Measurements from ENCODE around the gene ITGB1BP1. TPM values are rescaled to one million over a fixed set of nuclear protein-coding genes. Genes with fewer than 3 reads are reported as not detected.

ITGB1BP1 gene
- total and polyA plus RNA-seq, 9 of the 15 experiments (the other 6 are each of a cell fraction or from before 2014, with no cell fraction given) = 37.8 to 95.3 (median 50.4) TPM

GRCh38 chr2:9374071-9374730 is 49.1 kb downstream of the ITGB1BP1 start:
- BruUV-seq (replicated peaks) = no TSS peak

More at GRCh38 chr2:9374071-9374730, 49.1 kb downstream of the ITGB1BP1 start:
- peaks cover 2 to 45% of the 10 kb centered on the region in 2 experiments; a peak in 4 of 5 replicates for H3K27me3 ChIP-seq (ENCODE audit: control insufficient read depth in 2 of 2, insufficient read depth in 2 of 2, low read length in 2 of 2)
- intact Hi-C loops (cut with micrococcal nuclease) = no loop called here
- H3K9ac ChIP-seq (ENCODE audit: insufficient read depth in 1 of 2, low read depth in 2 of 2, low read length in 2 of 2) = no peak overlapping the region
- no peaks in the 10 kb centered on the region for H3K9me1 ChIP-seq (ENCODE audit: control insufficient read depth, insufficient read depth, low read length)
- TF ChIP-seq ZBTB33 (CRISPR knock-in tag; IDR thresholded peaks at IDR 0.05) = 0 out of 2 replicates have a peak, but pooled peaks have one; percentile 37
- TF ChIP-seq NCOA4 (IDR thresholded peaks at IDR 0.05; ENCODE audit: partially characterized antibody) = no peak
- TF ChIP-seq GTF2A2 (tag; IDR thresholded peaks at IDR 0.05) = no peak
- WGBS (ENCODE audit: insufficient coverage, low coverage, missing lambda C conversion rate) = 58% methylated on average over 18 of the region's 18 CpGs
- no peaks in the 10 kb centered on the region for H3K79me2 ChIP-seq (ENCODE audit: control insufficient read depth, insufficient read depth, low read length)
- POLR2A ChIA-PET = no interaction called here
- no peaks in the 10 kb centered on the region for H3K9me3 ChIP-seq (replicated peaks; ENCODE audit: control insufficient read depth, insufficient read depth, low read depth, low read length)
- no peak overlapping the region for H3K4me2 ChIP-seq (ENCODE audit: insufficient read depth, low read length)
- no peaks in the 10 kb centered on the region for H3K4me1 ChIP-seq (replicated peaks in 1 of 2; ENCODE audit: control insufficient read depth in 2 of 2, insufficient read depth in 2 of 2, low read length in 2 of 2)
- H3K4me3 ChIP-seq = no peak overlapping the region
- ATAC-seq (no peak), DNase-seq (ENCODE audit: extremely low read depth in 1 of 4, low spot score in 3 of 4) (no peak), FAIRE-seq (no peak)
- no peaks in the 10 kb centered on the region for H4K20me1 ChIP-seq (replicated peaks; ENCODE audit: control insufficient read depth, insufficient read depth, low read length)
- CTCF ChIA-PET (ENCODE audit: low intra/inter-chr PET ratio) = no interaction called here
- H3K27ac ChIP-seq (ENCODE audit: extremely low read depth, low read depth, low read length) = no peak overlapping the region
- H2AFZ ChIP-seq (ENCODE audit: low read depth, low read length) = no peak overlapping the region
- in situ Hi-C loops (cut with MboI) = loop anchor here (5.0 kb wide), 1 partner anchor 232 kb away; no protein-coding TSS in a partner anchor
- no peaks in the 10 kb centered on the region for H3K36me3 ChIP-seq (ENCODE audit: control insufficient read depth, insufficient read depth, low read length)
